VCaP (cell line): Measurements from ENCODE around the gene MRGPRE.

ENCODE experiments used
- H3K27ac ChIP-seq: fragments of 450-650 bp; 2 replicates; pipeline ENCODE4 v1.5.1; 2017
- TF ChIP-seq, protein P1 (sequence below): fragments of 450-650 bp; conservative IDR thresholded peaks from 2 replicates; pipeline ENCODE4 v1.5.1; 2017; ENCODE audit warnings: mild to moderate bottlenecking, moderate library complexity

The MRGPRE gene

GRCh38 chr11:3218483-3219280 lies 13.5 kb downstream of the MRGPRE start, which contains the start of gene MRGPRG:
TSS of gene MRGPRG (minus strand) at chr11:3218813. CDS start at chr11:3218813, 0 bp downstream.
- TF ChIP-seq, protein P1, sequence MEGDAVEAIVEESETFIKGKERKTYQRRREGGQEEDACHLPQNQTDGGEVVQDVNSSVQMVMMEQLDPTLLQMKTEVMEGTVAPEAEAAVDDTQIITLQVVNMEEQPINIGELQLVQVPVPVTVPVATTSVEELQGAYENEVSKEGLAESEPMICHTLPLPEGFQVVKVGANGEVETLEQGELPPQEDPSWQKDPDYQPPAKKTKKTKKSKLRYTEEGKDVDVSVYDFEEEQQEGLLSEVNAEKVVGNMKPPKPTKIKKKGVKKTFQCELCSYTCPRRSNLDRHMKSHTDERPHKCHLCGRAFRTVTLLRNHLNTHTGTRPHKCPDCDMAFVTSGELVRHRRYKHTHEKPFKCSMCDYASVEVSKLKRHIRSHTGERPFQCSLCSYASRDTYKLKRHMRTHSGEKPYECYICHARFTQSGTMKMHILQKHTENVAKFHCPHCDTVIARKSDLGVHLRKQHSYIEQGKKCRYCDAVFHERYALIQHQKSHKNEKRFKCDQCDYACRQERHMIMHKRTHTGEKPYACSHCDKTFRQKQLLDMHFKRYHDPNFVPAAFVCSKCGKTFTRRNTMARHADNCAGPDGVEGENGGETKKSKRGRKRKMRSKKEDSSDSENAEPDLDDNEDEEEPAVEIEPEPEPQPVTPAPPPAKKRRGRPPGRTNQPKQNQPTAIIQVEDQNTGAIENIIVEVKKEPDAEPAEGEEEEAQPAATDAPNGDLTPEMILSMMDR, result no peak
- no peak within 1 kb of the TSS for H3K27ac ChIP-seq

- no peak overlapping the region for H3K27ac ChIP-seq
- TF ChIP-seq, protein P1, result no peak
These were observed 14.3 kb downstream of the MRGPRE start for GRCh38 chr11:3217818-3218482.

- no peak overlapping the region for H3K27ac ChIP-seq
- TF ChIP-seq, protein P1, result no peak
These were observed 16.1 kb downstream of the MRGPRE start for GRCh38 chr11:3216027-3216525.

- TF ChIP-seq, protein P1, result no peak
- H3K27ac ChIP-seq, result no peak overlapping the region
These were observed 16.7 kb downstream of the MRGPRE start for GRCh38 chr11:3215346-3216026.

DNA sequence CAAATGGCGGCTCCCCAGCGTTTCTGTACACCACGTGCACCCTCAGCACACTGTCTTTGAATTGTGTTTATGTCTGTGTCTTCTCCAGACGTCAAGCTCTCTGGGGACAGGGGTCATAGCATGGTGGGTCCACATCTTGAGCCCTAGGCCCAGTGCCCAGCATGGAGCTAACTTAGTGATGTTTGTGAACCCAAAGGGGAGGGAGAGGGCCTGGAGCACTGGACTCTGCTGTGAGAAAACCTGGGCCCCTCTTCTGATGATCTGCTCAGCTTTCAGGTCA lies 17.9 kb downstream of the MRGPRE start:
- TF ChIP-seq, protein P1, result no peak
- no peak overlapping the region for H3K27ac ChIP-seq

DNA sequence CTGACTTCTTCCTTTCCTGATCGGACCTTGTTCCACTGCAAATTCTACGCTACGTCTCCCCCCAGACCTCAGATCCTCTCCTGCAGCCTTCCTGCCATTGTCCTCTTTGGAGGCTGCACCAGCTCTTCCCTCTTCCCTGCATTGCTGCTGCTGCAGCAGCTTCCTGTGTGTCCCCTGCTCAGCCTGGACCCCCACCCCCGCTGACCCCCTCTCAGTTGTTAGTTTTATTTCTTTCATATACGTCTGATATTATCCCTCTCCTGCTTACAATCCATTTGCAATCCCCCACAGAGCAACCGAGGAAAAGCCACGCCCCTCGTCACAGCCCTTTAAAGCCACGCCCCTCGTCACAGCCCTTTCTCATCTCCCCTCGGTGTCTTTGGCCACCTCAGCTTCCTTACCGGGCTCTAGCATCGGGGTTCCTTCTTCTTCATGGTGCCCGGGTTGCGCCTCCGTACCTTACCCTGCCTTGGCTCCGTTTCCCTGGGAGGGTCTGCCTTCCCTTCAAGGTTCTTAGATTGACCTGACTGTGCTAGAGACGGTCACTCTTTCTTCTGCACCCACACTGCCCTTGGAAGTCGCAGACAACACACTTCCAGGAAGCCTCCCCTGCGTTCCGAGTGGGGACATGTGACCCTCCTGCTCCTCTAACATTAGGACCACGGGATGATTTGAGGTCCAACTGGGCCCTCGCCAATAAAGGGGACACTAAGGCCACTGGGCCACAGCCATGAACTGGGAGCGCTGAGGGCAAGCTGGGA lies 18.4 kb downstream of the MRGPRE start:
- TF ChIP-seq, protein P1, result no peak
- no peak overlapping the region for H3K27ac ChIP-seq

GRCh38 chr11:3208272-3208671 lies 23.9 kb downstream of the MRGPRE start:
- TF ChIP-seq, protein P1, result no peak
- H3K27ac ChIP-seq, result no peak overlapping the region
